ENCODE data around the gene ELP4.

The ELP4 gene

DNA sequence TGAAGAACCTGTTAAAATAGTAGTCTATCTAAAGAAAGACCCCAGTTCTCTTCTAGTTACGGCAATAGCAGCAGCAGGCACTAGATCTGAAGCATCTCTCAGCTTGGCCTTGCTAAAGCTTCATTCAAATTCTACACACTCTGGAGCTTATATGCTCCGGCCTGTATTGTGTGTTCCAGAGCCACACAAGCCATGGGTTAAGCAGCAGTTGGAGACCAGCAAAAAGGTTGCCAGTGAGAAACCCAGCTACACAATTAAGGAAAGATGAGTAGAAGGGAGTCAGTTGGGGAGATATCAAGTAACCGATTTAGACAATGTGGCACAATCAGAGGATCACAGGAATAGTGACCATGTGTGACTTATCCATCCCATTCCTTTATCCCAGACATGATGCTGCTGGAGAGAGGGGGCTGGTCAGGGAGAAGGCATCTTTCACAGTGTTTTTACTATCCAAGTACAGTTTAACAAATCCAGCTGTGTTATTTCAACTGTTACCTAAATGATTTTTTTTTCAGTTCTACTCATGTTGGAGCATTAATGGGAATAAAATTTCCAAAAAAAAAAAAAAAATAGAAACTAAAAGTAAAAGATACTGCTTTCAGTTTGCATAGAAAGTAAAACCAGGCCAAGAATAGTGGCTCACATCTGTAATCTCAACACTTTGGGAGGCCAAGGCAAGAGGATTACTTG lies 260.6 kb downstream of the ELP4 start:
- no peak for DNase-seq (ENCODE audit: low read depth in 2 of 2)

GRCh38 chr11:31772412-31772811 lies 262.8 kb downstream of the ELP4 start:
- no peak for DNase-seq (ENCODE audit: low read depth in 2 of 2)

GRCh38 chr11:31779374-31779791 lies 269.8 kb downstream of the ELP4 start:
- no peak for DNase-seq (ENCODE audit: low read depth in 2 of 2)

- DNase-seq (ENCODE audit: low read depth in 2 of 2), result no peak
These were observed 270.5 kb downstream of the ELP4 start for GRCh38 chr11:31780078-31780477.

- no peak for DNase-seq (ENCODE audit: low read depth in 2 of 2)
These were observed 271.0 kb downstream of the ELP4 start for GRCh38 chr11:31780480-31780971.

DNA sequence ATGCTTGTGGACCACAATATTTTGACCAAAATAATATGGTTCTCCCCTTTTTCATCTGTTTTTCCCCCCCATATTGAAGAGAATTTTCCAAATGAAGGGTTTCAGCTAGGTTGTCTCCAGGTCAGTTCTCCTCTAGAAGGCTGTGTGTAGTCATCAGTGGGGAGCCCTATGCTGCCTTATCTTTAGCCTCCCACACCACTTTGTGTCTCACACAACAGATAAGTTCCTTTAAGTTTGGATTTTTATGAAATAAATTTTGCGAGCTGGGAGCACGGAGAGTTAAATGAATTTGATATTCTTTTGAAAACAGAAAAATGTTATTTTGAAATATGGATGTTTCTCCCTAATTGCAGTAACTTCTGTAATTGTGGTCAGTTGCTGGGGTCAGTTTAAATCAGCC lies 272.7 kb downstream of the ELP4 start:
- DNase-seq (ENCODE audit: low read depth in 2 of 2), result no peak

GRCh38 chr11:31783252-31783651 lies 273.7 kb downstream of the ELP4 start:
- no peak for DNase-seq (ENCODE audit: low read depth in 2 of 2)

DNA sequence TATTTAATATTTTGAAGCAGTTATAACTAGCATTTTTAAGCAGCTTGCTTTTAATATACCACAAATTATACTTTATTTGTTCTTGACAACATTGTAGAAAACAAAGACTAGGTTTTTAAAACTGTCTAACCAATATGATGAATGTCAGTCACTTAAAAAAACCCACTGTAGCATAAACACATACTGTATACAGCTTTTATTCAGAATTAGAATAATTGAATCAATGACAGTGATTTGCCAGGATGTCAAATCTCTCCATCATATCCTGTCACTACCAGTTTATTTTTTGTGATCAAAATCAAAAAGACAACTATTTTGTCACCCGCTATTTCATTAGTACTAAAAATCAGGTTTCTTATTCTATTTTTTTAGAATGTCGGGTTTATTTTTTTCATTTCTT lies 275.0 kb downstream of the ELP4 start:
- no peak for DNase-seq (ENCODE audit: low read depth in 2 of 2)

DNA sequence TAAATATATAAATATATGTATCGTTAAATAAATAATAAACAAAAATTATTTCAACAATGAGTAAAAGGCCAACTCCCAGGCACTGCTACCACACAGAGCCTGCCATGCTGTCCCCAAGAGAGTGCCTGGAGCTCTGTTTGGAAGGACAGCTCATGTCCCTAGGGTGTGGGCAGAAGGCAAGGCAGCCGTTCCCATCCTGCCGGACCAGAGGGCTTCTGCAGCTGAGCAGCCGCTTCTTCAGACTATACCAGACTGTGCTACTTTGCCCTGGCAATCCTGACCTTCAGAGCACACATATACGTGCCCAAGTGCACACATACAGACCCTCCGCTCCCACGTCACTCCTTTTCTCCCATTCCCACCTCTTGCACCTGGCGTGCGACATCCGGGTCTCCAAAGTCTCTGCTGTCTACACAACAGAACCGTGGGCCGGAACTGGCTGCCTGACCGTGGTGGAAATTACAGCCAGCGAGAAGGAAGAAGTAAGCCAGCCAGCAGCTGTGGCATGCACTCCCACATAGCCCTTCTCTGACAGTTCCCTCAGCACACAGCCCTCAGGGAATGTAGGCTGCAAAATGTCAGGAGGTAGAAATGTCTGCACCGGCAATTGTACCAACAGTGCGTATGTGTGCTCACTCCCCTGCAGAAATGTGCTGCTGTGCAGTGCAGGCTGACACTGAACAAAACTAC lies 277.6 kb downstream of the ELP4 start:
- no peak for DNase-seq (ENCODE audit: low read depth in 2 of 2)

GRCh38 chr11:31788085-31788484 lies 278.5 kb downstream of the ELP4 start:
- DNase-seq (ENCODE audit: low read depth in 2 of 2), result no peak

DNA sequence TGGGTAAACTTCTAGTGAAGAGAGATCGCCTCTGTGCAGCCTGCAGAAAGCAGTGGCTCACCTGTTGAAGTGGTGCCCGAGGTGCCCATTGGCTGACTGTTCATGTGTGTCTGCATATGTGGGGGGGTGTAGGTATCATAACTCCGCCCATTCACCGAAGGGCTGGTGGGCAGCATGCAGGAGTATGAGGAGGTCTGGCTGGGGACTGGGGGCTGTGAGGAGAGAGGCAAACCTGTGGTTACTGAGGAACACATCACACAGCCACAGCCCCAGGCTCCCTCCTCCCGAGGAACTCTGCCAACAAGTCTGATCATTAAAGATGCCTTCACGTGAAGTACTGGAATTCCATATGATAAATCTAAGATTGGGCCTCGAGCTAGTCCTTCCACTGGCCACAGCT lies 281.1 kb downstream of the ELP4 start:
- no peak for DNase-seq (ENCODE audit: low read depth in 2 of 2)

GRCh38 chr11:31792036-31792435 lies 282.5 kb downstream of the ELP4 start:
- no peak for DNase-seq (ENCODE audit: low read depth in 2 of 2)

DNA sequence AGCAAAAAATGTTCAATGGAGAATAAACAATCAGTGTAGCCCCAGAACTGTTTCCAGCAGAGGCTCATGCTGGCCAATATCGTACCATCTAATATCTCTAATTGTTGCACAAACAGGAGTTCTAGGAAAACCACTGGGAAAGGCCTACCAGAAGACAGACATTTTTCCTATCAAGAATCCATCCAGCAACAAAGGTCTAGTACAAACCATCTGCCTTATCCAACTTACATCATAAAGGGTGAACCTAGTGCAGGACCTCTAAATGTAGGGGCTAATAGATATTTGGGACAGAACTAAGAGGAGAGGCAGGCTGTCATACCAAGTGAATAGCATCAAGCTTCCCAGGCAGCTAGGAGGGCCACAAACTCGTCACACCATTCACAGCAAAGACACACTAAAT lies 282.9 kb downstream of the ELP4 start:
- no peak for DNase-seq (ENCODE audit: low read depth in 2 of 2)

GRCh38 chr11:31793264-31793663 lies 283.7 kb downstream of the ELP4 start:
- DNase-seq (ENCODE audit: low read depth in 2 of 2), result no peak

GRCh38 chr11:31794548-31794947 lies 285.0 kb downstream of the ELP4 start:
- no peak for DNase-seq (ENCODE audit: low read depth in 2 of 2)

DNA sequence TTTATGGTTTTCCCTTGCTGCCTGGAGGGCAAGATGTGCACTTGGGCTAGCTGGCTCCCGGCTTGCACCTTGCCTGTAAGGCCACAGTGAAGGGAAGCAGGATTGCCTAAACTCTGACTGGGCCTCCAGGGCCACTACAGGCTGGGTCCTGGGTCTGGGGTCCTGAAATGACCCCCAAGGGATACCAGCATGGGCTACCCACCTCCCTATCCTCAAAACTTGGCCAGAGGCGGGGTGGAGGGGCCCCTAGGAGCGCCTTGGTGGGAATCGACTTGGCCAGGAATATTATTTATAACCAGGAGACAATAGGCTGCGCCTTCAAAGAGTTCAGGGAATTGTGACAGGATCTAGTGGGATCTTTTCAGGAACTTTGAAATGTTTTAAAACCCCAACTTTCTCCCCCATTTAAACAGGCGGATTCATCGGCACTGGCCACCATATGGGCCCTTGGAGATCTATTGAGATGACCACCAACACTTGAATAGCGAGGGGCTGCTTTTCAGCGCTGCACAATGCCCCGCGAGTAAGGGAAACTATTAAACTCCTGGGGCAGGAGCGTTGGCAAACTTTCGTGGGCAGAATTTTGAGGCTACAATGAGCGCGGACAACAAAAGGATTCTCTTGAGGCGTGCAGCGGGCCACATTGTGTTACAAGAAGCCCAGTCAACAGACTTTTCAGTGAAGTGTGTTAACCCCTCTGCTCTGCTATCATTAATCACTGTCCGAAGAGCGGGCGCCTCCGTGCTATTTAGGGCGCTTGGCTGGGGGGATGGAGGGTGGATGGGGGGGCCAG lies 286.3 kb downstream of the ELP4 start:
- no peak for DNase-seq (ENCODE audit: low read depth in 2 of 2)

DNA sequence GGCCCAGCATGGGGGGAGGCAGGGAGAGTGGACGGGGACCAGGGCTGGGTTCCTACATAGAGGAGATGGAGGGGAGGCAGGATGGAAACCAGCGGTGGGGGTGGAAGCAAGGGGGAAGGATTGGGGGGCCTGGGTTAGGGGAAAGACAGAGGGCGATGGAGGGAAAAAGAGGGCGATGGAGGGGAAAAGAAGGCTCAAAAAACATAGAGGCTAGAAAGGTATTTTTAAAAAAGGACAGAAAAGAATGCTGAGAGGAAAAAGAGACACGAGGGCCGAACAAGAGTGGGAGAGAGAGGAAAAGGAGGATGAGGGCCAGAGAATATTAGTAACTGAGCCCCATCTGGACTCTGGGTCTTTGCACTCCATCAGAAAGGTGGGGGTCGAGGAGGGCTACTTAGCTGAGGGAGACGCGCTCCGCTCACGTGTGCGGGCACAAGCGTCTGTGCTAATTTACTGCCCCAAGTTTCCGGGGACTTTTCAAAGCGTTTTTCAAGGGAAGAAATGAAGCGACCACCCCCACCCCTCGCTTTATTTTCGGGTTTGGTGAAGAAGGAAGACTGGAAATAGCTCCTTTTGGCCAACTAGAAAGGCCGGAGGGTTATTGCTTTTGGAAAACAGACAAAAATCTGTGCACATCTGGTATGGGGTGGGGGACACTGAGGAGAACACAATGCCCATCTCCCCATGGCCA lies 287.1 kb downstream of the ELP4 start:
- DNase-seq (ENCODE audit: low read depth in 2 of 2), result no peak

DNA sequence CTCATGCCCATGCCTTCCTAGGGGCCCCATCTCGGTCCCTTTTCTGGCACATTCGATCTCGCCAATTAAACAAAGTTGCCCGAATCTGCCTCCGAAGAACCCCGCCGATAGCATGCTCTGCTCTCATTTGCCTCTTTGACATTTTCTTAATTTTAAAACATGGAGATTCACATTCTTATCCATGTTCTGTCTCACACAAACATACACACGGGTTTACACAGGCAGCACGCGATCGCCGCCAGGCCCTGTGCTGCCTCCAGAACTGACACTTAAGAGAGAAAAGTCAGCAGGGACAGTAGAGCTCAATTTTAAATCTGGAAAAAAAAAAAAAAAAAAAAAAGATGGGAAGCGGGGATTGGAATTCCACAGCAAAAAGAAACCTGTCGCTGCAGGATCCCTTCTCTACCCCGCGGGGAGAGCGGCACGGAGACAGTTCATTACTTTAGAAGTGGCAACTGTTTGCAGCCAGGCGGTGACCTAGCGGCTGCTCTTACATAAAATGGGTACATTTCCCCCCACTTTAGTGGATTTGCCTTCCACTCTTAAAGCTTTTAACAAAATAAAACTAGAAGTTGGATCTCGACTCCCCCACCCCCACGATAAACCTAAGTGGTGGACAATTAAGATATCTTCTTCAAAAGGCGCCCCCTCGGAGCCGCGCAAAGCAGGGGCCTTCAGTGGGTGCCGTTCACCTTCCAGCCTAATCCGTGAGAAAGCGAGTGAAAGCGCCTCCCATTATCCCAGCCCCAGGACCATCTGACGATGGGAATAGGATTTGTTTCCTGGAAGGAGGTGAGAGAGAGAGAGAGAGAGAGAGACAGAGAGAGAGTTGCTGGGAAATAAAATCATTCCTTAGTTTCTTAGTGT lies 287.9 kb downstream of the ELP4 start:
- no peak for DNase-seq (ENCODE audit: low read depth in 2 of 2)

DNA sequence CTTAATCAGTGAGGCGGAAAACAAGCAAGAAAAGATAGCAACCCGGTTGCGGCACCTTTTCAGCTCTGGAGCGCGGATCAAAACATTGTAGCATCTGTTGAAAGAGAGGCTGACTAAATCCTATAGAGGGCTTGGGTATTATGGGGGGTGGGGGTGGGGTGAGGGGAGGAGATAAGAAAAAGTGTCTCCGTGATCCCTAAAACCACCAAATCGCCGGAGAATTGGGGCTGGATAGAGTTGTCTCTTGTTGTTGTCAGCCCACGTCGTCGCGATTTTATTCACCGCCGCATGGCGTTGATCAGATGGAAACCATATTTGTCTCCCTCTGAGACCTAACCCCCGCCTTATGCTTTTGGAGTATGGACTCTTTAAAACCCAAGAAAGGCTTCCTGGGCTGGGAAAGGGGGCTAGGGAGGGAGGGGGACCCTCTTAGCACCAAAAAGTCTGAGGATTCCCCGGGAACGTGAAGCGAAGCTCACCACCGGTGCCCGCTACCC lies 288.5 kb downstream of the ELP4 start:
- no peak for DNase-seq (ENCODE audit: low read depth in 2 of 2)

DNA sequence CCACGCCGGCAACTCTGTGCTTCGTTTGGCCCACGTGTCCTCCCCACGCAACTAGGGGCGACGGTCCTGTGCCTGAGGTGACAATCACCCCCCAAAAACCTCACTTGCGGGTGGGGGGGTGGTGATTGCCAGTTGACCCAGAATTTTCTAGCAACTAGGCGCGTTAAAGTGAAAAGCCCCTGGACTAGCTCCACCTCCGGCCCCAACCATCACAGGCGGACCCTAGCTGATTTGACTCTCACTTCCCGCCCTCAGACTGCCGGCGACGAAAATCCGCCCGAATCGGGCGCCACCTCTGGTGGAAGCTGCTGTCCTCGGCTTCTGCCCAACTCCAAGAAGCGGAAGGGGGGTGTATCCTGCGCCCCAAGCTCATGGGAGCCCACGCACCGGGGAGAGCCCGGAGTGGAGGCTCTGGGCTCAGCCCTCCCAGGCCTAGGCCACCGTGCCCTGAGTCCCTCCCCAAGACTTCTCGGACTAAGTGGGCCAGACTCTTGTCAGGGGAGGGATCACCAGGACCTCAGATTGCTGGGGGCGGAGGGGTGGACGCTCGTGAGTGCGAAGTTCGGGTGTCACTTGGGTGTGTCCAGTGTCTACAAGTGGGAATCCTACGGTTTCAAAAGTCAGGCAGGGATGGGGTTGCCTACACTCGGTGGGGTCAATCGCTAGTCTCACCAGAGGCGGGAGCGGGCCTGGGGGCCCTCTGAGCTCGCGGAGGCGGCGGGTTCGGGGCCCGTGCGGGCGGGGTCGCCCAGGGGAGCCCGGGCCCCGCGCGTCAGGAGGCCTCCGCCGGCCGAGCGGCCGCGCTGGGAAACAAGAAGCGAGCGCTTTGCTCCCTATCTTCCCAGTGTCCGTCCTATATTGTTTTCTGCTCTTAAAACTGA lies 289.2 kb downstream of the ELP4 start:
- DNase-seq (ENCODE audit: low read depth in 2 of 2), result no peak
